HL-60 (cell line): ENCODE measurements around the gene HUNK.

Source experiments
- DNase-seq, 2 experiments: peaks; one replicate each; pipeline ENCODE4 v3.0.0-alpha.2; 2010 to 2020; ENCODE audit warnings: low read depth in 1 of 2, low spot score in 1 of 2
- H3K27ac ChIP-seq: fragments of 250-450 bp; sonication (Bioruptor Pico); replicated peaks from 2 replicates; pipeline ENCODE4 v1.5.1; 2020; ENCODE audit warnings: mild to moderate bottlenecking, moderate library complexity
- H3K27me3 ChIP-seq: fragments of 250-450 bp; sonication (Bioruptor Pico); 2 replicates; pipeline ENCODE4 v1.5.1; 2021; ENCODE audit warnings: mild to moderate bottlenecking, moderate library complexity; ENCODE audit not compliant: insufficient read depth, poor library complexity, severe bottlenecking
- H3K4me3 ChIP-seq: replicated peaks from 2 replicates; pipeline ENCODE4 v1.5.1; 2011; ENCODE audit warnings: mild to moderate bottlenecking, control low read depth, low read length; ENCODE audit not compliant: insufficient read depth
- GABPA ChIP-seq: IDR thresholded peaks from 2 replicates; pipeline ENCODE4 v1.6.1; 2012; ENCODE audit warnings: low read depth
- POLR2AphosphoS5 ChIP-seq: IDR thresholded peaks from 2 replicates; pipeline ENCODE4 v1.6.1; 2012; ENCODE audit warnings: low read depth
- SPI1 ChIP-seq: IDR thresholded peaks from 2 replicates; pipeline ENCODE4 v1.6.1; 2012; ENCODE audit warnings: low read depth, mild to moderate bottlenecking, borderline replicate concordance
- TF ChIP-seq, protein P1 (sequence below): IDR thresholded peaks from 2 replicates; pipeline ENCODE4 v1.6.1; 2012; ENCODE audit warnings: low read depth; ENCODE audit not compliant: insufficient replicate concordance
- TF ChIP-seq, protein P2 (sequence below): IDR thresholded peaks from one replicate; pipeline ENCODE4 v1.5.1; 2011; ENCODE audit warnings: low read length, control low read depth, inconsistent platforms; ENCODE audit not compliant: insufficient read depth

The HUNK gene

DNA sequence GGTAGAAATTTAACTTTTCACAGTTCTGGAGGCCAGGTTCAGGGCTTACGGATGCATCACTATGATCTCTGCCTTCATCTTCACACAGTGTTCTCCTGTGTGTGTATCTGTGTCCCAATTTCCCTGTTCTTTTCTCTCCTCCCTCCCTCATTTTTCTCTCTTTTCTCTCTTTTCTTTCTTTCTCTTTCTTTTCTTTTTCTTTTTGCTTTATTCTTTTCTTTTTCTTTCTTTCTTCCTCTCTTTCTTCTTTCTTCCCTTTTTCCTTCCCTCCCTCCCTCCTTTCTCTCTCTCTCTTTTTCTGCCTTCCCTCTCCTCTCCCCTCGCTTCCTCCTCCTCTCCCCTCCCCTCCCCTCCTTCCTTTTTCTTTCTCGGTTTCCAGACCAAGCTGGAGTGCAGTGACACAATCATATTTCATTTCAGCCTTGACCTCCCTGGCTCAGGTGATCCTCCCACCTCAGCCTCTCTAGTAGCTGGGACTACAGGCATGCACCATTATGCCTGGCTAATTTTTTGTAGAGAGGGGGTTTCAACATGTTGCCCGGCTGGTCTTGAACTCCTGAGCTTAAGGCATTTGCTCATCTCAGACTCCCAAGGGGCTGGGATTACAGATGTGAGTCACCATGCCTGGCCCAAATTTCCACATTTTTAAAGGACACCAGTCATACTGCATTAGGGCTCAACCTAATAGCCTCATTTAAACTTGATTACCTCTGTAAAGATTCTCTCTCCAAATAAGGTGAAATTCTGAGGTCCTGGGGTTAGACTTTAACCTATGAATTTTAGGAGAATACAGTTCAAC lies 115.9 kb downstream of the HUNK start:
- DNase-seq: no peak
- Histone ChIP-seq H3K27me3 (no peaks in the 10 kb centered on the region), H3K4me3 (no peak overlapping the region), H3K27ac (no peak overlapping the region)
- TF ChIP-seq SPI1 (no peak), POLR2AphosphoS5 (no peak), GABPA (no peak)
- TF ChIP-seq, protein P1, sequence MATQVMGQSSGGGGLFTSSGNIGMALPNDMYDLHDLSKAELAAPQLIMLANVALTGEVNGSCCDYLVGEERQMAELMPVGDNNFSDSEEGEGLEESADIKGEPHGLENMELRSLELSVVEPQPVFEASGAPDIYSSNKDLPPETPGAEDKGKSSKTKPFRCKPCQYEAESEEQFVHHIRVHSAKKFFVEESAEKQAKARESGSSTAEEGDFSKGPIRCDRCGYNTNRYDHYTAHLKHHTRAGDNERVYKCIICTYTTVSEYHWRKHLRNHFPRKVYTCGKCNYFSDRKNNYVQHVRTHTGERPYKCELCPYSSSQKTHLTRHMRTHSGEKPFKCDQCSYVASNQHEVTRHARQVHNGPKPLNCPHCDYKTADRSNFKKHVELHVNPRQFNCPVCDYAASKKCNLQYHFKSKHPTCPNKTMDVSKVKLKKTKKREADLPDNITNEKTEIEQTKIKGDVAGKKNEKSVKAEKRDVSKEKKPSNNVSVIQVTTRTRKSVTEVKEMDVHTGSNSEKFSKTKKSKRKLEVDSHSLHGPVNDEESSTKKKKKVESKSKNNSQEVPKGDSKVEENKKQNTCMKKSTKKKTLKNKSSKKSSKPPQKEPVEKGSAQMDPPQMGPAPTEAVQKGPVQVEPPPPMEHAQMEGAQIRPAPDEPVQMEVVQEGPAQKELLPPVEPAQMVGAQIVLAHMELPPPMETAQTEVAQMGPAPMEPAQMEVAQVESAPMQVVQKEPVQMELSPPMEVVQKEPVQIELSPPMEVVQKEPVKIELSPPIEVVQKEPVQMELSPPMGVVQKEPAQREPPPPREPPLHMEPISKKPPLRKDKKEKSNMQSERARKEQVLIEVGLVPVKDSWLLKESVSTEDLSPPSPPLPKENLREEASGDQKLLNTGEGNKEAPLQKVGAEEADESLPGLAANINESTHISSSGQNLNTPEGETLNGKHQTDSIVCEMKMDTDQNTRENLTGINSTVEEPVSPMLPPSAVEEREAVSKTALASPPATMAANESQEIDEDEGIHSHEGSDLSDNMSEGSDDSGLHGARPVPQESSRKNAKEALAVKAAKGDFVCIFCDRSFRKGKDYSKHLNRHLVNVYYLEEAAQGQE: no peak
- TF ChIP-seq, protein P2, sequence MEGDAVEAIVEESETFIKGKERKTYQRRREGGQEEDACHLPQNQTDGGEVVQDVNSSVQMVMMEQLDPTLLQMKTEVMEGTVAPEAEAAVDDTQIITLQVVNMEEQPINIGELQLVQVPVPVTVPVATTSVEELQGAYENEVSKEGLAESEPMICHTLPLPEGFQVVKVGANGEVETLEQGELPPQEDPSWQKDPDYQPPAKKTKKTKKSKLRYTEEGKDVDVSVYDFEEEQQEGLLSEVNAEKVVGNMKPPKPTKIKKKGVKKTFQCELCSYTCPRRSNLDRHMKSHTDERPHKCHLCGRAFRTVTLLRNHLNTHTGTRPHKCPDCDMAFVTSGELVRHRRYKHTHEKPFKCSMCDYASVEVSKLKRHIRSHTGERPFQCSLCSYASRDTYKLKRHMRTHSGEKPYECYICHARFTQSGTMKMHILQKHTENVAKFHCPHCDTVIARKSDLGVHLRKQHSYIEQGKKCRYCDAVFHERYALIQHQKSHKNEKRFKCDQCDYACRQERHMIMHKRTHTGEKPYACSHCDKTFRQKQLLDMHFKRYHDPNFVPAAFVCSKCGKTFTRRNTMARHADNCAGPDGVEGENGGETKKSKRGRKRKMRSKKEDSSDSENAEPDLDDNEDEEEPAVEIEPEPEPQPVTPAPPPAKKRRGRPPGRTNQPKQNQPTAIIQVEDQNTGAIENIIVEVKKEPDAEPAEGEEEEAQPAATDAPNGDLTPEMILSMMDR: no peak

DNA sequence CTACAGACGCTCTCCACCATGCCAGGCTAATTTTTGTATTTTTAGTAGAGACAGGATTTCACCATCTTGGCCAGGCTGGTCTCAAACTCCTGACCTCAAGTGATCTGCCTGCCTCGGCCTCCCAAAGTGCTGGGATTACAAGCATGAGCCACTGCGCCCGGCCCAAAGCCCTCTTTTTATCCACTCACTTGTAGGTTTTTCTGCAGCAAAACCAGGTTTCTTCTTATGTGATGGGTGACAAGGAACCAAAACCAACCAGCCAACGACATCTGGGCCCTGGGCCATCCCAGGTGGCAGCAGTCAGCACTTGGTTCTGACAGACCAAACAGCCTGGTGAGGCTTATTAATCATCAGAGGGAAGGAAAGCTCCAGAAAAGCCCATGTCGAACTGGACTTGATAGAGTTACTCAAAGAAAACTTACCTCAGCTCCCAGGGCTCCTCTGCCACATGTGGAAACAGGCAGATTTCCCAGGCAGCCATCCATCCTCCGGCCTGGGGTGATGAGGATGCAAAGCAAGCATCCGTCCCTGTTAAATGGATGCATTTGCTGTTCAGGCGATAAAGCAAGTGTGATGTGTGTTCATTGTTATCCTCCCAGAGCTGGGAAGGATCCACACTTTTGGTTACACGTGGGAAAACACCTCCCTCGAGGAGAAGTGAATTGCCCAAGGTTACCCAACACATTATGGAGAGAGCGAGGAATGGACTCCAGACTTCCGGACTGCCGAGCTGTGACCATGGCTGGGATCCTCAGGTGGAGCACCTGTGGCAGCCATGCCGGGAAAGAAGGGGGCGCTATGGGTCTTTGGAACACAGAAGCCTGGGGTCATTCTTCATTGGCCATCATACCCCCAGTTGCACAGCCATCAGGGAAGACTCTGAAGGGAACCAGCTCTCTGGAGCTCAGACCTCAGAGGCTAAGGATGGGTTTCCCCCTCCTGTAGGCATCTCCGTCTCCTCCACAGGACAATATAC lies 118.8 kb downstream of the HUNK start:
- Histone ChIP-seq H3K27me3 (no peaks in the 10 kb centered on the region), H3K4me3 (no peak overlapping the region), H3K27ac (no peak overlapping the region)
- TF ChIP-seq GABPA: no peak
- TF ChIP-seq POLR2AphosphoS5: no peak
- TF ChIP-seq, protein P1: no peak
- TF ChIP-seq, protein P2: no peak
- TF ChIP-seq SPI1: no peak
- DNase-seq: no peak

DNA sequence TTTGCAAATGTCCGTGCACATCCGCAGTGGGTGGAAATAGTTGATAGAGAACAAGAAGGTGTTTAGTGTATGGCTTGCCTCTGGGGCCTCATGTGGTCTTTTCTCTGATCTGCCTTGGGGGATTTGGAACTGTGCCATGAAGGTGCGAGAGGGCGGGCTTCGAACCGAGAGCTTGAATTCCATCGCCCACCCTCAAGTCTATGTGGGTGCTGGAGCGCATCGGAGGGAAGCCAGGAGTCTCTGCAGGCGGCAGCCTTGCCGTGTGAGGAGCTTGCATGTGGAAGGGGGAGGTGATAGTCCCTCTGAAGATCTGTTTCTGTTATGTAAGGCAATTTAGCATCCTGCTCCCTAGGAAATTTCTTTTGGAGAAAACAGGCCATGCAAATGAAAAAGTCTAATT lies 119.6 kb downstream of the HUNK start:
- TF ChIP-seq SPI1: no peak
- TF ChIP-seq, protein P1: no peak
- TF ChIP-seq GABPA: no peak
- TF ChIP-seq POLR2AphosphoS5: no peak
- TF ChIP-seq, protein P2: no peak
- DNase-seq: no peak

More for the DNA sequence above, 119.6 kb downstream of the HUNK start:
- no peak overlapping the region for H3K4me3 ChIP-seq
- H3K27me3 ChIP-seq: no peaks in the 10 kb centered on the region
- H3K27ac ChIP-seq: no peak overlapping the region
